K562 (cell line): Measurements from ENCODE around the gene POU3F1. TPM values are rescaled to one million over a fixed set of nuclear protein-coding genes. Genes with fewer than 3 reads are reported as not detected.

Experiments
- CBX2 ChIP-seq: fragments of 200-600 bp; sonication (generic); IDR thresholded peaks from one replicate; pipeline ENCODE4 v1.6.1; 2012; ENCODE audit warnings: mild to moderate bottlenecking, low read length, inconsistent platforms; ENCODE audit not compliant: insufficient read depth, poor library complexity, severe bottlenecking
- EP400 ChIP-seq: fragments of 450-650 bp; IDR thresholded peaks from 2 replicates; pipeline ENCODE4 v1.6.1; 2017; ENCODE audit warnings: antibody characterized with exemption, mild to moderate bottlenecking, moderate library complexity
- HDAC2 ChIP-seq: fragments of 450-650 bp; IDR thresholded peaks from 2 replicates; pipeline ENCODE4 v1.6.1; 2016; ENCODE audit warnings: mild to moderate bottlenecking
- KDM1A ChIP-seq, 2 experiments: fragments of 450-650 bp; IDR thresholded peaks; 2 replicates each; pipeline ENCODE4 v1.6.1; 2016; ENCODE audit warnings: mild to moderate bottlenecking in 2 of 2
- PHB ChIP-seq: fragments of 250-450 bp; sonication (Bioruptor Pico); IDR thresholded peaks from 2 replicates; pipeline ENCODE4 v1.5.0; 2021
- POLR2AphosphoS2 ChIP-seq: IDR thresholded peaks from 2 replicates; pipeline ENCODE4 v1.6.1; 2012; ENCODE audit warnings: low read length, improper control_type of control experiment
- PTBP1 ChIP-seq: fragments of 200-400 bp; formaldehyde crosslinking; IDR thresholded peaks from 2 replicates; pipeline ENCODE4 v1.6.1; 2017; ENCODE audit warnings: low read depth, low read length
- SIN3A ChIP-seq, 2 experiments: fragments of 150-350 bp in 1 of 2; IDR thresholded peaks; 2 replicates each; pipeline ENCODE4 v1.6.1; 2011 to 2016; ENCODE audit warnings: borderline replicate concordance in 2 of 2, low read depth in 2 of 2, low read length in 2 of 2, mild to moderate bottlenecking in 2 of 2, moderate library complexity in 2 of 2; ENCODE audit not compliant: control insufficient read depth in 1 of 2
- ZNF232 ChIP-seq: sonication (generic); formaldehyde crosslinking; IDR thresholded peaks from 2 replicates; pipeline ENCODE4 v1.8.0; 2022; ENCODE audit warnings: mild to moderate bottlenecking, missing genetic modification reagents
- ZNF57 ChIP-seq: fragments of 450-650 bp; formaldehyde crosslinking; IDR thresholded peaks from 2 replicates; pipeline ENCODE4 v1.4.0; 2020; ENCODE audit warnings: mild to moderate bottlenecking, moderate library complexity
- ZNF655 ChIP-seq: fragments of 250-450 bp; sonication (Bioruptor Pico); IDR thresholded peaks from 2 replicates; pipeline ENCODE4 v1.5.0; 2021
- ZNF695 ChIP-seq: fragments of 450-650 bp; formaldehyde crosslinking; IDR thresholded peaks from 2 replicates; pipeline ENCODE4 v1.4.0; 2020; ENCODE audit warnings: mild to moderate bottlenecking, moderate library complexity
- polyA plus RNA-seq, 8 experiments: library from polyadenylated mRNA; depleted of rRNA in 4 of 8; stranded (reverse) in 5 of 8; unstranded in 3 of 8; fragments of >200 nt; fragmentation: Nextera tagmentation in 2 of 8; fragmentation: Illumina TruSeq in 1 of 8; extraction: Ambion mirVana in 2 of 8; extraction: Trizol in 1 of 8; gene quantifications; 2 replicates each; pipeline versions ENCODE4 v1.2.1 to v1.2.3, GENCODE V29; 2011 to 2014; ENCODE audit warnings: inconsistent platforms in 1 of 8, missing spikeins in 1 of 8
- total RNA-seq, 7 experiments: library from RNA; depleted of rRNA in 6 of 7; stranded (reverse); fragments of >200 nt in 6 of 7; fragmentation: Illumina TruSeq in 2 of 7; extraction: Trizol in 2 of 7; gene quantifications; 2 replicates each; pipeline versions ENCODE4 v1.2.1 to v1.2.3, GENCODE V29; 2011 to 2021; ENCODE audit warnings: low replicate concordance in 1 of 7
- TF ChIP-seq, protein P1 (sequence below): fragments of 450-650 bp; IDR thresholded peaks from 2 replicates; pipeline ENCODE4 v1.6.1; 2014; ENCODE audit warnings: low read depth, mild to moderate bottlenecking, moderate library complexity, borderline replicate concordance
- TF ChIP-seq, protein P2 (sequence below), 2 experiments: fragments of 450-650 bp; IDR thresholded peaks; 2 replicates each; pipeline ENCODE4 v1.6.1; 2016

The POU3F1 gene
- total and polyA plus RNA-seq, 9 of the 15 experiments (the other 6 are each of a cell fraction or from before 2014, with no cell fraction given) = 0.09 TPM; not detected in 8

- TF ChIP-seq POLR2AphosphoS2 (peak; percentile 32; the same call in 1 of the 2 replicates), ZNF232 (CRISPR knock-in tag) (0 out of 2 replicates have a peak, but pooled peaks have one; percentile 21), CBX2 (no peak), EP400 (0 out of 2 replicates have a peak, but pooled peaks have one; percentile 20), ZNF695 (no peak), ZNF655 (CRISPR knock-in tag) (no peak), SIN3A (IDR thresholded peaks at IDR 0.05; ENCODE audit: borderline replicate concordance in 2 of 2, control insufficient read depth in 1 of 2, low read depth in 2 of 2, low read length in 2 of 2) (peak; percentile 22 to 58; a peak in 1 of 4 replicates), ZNF57 (CRISPR knock-in tag) (no peak), KDM1A (IDR thresholded peaks at IDR 0.05) (peak in 1 of 2 experiments; percentile 30; a peak in 1 of 4 replicates), PTBP1 (0 out of 2 replicates have a peak, but pooled peaks have one; percentile 72), HDAC2 (peak; percentile 44; the same call in 1 of the 2 replicates), PHB (CRISPR knock-in tag) (0 out of 2 replicates have a peak, but pooled peaks have one; percentile 23)
- TF ChIP-seq, protein P1, sequence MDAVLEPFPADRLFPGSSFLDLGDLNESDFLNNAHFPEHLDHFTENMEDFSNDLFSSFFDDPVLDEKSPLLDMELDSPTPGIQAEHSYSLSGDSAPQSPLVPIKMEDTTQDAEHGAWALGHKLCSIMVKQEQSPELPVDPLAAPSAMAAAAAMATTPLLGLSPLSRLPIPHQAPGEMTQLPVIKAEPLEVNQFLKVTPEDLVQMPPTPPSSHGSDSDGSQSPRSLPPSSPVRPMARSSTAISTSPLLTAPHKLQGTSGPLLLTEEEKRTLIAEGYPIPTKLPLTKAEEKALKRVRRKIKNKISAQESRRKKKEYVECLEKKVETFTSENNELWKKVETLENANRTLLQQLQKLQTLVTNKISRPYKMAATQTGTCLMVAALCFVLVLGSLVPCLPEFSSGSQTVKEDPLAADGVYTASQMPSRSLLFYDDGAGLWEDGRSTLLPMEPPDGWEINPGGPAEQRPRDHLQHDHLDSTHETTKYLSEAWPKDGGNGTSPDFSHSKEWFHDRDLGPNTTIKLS = no peak
- TF ChIP-seq, protein P2, sequence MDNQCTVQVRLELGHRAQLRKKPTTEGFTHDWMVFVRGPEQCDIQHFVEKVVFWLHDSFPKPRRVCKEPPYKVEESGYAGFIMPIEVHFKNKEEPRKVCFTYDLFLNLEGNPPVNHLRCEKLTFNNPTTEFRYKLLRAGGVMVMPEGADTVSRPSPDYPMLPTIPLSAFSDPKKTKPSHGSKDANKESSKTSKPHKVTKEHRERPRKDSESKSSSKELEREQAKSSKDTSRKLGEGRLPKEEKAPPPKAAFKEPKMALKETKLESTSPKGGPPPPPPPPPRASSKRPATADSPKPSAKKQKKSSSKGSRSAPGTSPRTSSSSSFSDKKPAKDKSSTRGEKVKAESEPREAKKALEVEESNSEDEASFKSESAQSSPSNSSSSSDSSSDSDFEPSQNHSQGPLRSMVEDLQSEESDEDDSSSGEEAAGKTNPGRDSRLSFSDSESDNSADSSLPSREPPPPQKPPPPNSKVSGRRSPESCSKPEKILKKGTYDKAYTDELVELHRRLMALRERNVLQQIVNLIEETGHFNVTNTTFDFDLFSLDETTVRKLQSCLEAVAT (IDR thresholded peaks at IDR 0.05) = 0 out of 4 replicates have a peak, but pooled peaks of 1 of the 2 experiments have one; percentile 8
Observed at GRCh38 chr1:38003261-38004250, 43.0 kb downstream of the POU3F1 start (continued).
